HEK293 (cell line): Measurements from ENCODE around the gene JPH2.

Source experiments
- CTCF ChIA-PET: fragments of 350-600 bp; formaldehyde crosslinking; extraction: SDS; loops from one replicate; lab custom pipeline; 2021; ENCODE audit warnings: antibody characterized with exemption; lab: Yijun Ruan, JAX
- POLR2A ChIA-PET: fragments of 300-600 bp; formaldehyde crosslinking; extraction: SDS; loops from one replicate; lab custom pipeline; 2020; ENCODE audit warnings: antibody characterized with exemption, inconsistent platforms; lab: Yijun Ruan, JAX
- H3K27ac ChIP-seq: fragments of 200-500 bp; sonication (Bioruptor generic); 2 replicates; pipeline ENCODE4 v1.5.1; 2014; ENCODE audit warnings: low read depth, low read length, control low read depth, inconsistent platforms; ENCODE audit errors: extremely low read depth
- H3K36me3 ChIP-seq, 2 experiments: fragments of 200-500 bp in 1 of 2; sonication (Bioruptor generic) in 1 of 2; 1 replicate in 1 of 2; 2 replicates in 1 of 2; pipeline ENCODE4 v1.5.1; 2014 to 2017; ENCODE audit warnings: inconsistent platforms in 2 of 2, low read length in 2 of 2; ENCODE audit not compliant: control insufficient read depth in 2 of 2, insufficient read depth in 1 of 2
- H3K4me1 ChIP-seq: fragments of 200-500 bp; sonication (Bioruptor generic); 2 replicates; pipeline ENCODE4 v1.5.1; 2014; ENCODE audit warnings: mild to moderate bottlenecking, low read length, inconsistent platforms; ENCODE audit not compliant: control insufficient read depth, insufficient read depth
- H3K4me3 ChIP-seq: 2 replicates; pipeline ENCODE4 v1.5.1; 2011; ENCODE audit warnings: low read depth, mild to moderate bottlenecking, control low read depth, low read length, moderate library complexity
- H3K9me3 ChIP-seq: fragments of 200-500 bp; sonication (Bioruptor generic); 2 replicates; pipeline ENCODE4 v1.5.1; 2014; ENCODE audit warnings: low read depth, low read length, inconsistent platforms; ENCODE audit not compliant: control insufficient read depth, insufficient read depth
- GLIS1 ChIP-seq: fragments of 450-650 bp; formaldehyde crosslinking; IDR thresholded peaks from 2 replicates; pipeline ENCODE4 v1.5.1; 2016; ENCODE audit warnings: missing biosample characterization, missing genetic modification characterization
- PBX3 ChIP-seq: sonication (generic); formaldehyde crosslinking; IDR thresholded peaks from 2 replicates; pipeline ENCODE4 v1.8.1; 2022; ENCODE audit warnings: mild to moderate bottlenecking, moderate library complexity, missing genetic modification reagents
- TCF7L2 ChIP-seq: IDR thresholded peaks from 2 replicates; pipeline ENCODE4 v1.6.1; 2011; ENCODE audit warnings: low read depth, mild to moderate bottlenecking, inconsistent platforms, low read length, moderate library complexity, borderline replicate concordance
- WT1 ChIP-seq: fragments of 450-650 bp; formaldehyde crosslinking; IDR thresholded peaks from 2 replicates; pipeline ENCODE4 v1.5.1; 2016; ENCODE audit warnings: missing biosample characterization, missing genetic modification characterization
- ZBTB8A ChIP-seq: fragments of 450-650 bp; formaldehyde crosslinking; IDR thresholded peaks from 2 replicates; pipeline ENCODE4 v1.5.1; 2016; ENCODE audit warnings: missing biosample characterization, missing genetic modification characterization
- ZFP41 ChIP-seq: fragments of 450-650 bp; formaldehyde crosslinking; IDR thresholded peaks from 2 replicates; pipeline ENCODE4 v1.5.1; 2016; ENCODE audit warnings: missing biosample characterization, missing genetic modification characterization, borderline replicate concordance
- ZNF174 ChIP-seq: fragments of 450-650 bp; formaldehyde crosslinking; IDR thresholded peaks from 2 replicates; pipeline ENCODE4 v1.5.0; 2017; ENCODE audit warnings: missing biosample characterization, mild to moderate bottlenecking, missing genetic modification characterization
- ZNF211 ChIP-seq: fragments of 450-650 bp; formaldehyde crosslinking; IDR thresholded peaks from 2 replicates; pipeline ENCODE4 v1.5.1; 2016; ENCODE audit warnings: low read depth, missing biosample characterization, missing genetic modification characterization
- ZNF214 ChIP-seq: fragments of 450-650 bp; formaldehyde crosslinking; IDR thresholded peaks from 2 replicates; pipeline ENCODE4 v1.5.1; 2017; ENCODE audit warnings: missing biosample characterization, mild to moderate bottlenecking, missing genetic modification characterization, borderline replicate concordance
- ZNF324 ChIP-seq: fragments of 450-650 bp; formaldehyde crosslinking; IDR thresholded peaks from 2 replicates; pipeline ENCODE4 v1.5.1; 2016; ENCODE audit warnings: missing biosample characterization, missing genetic modification characterization
- ZNF48 ChIP-seq: fragments of 450-650 bp; formaldehyde crosslinking; IDR thresholded peaks from 2 replicates; pipeline ENCODE4 v1.5.1; 2016; ENCODE audit warnings: missing biosample characterization, missing genetic modification characterization
- ZNF514 ChIP-seq: fragments of 450-650 bp; formaldehyde crosslinking; IDR thresholded peaks from 2 replicates; pipeline ENCODE4 v1.5.1; 2016; ENCODE audit warnings: missing biosample characterization, missing genetic modification characterization
- ZNF76 ChIP-seq: fragments of 450-650 bp; formaldehyde crosslinking; IDR thresholded peaks from 2 replicates; pipeline ENCODE4; 2016; ENCODE audit warnings: low read depth, missing biosample characterization, missing genetic modification characterization, borderline replicate concordance
- ZNF791 ChIP-seq: fragments of 450-650 bp; formaldehyde crosslinking; IDR thresholded peaks from 2 replicates; pipeline ENCODE4 v1.5.1; 2016; ENCODE audit warnings: missing biosample characterization, missing genetic modification characterization
- ZNF792 ChIP-seq: fragments of 450-650 bp; formaldehyde crosslinking; IDR thresholded peaks from 2 replicates; pipeline ENCODE4 v1.5.1; 2016; ENCODE audit warnings: missing biosample characterization, missing genetic modification characterization
- ZSCAN30 ChIP-seq: fragments of 450-650 bp; IDR thresholded peaks from 2 replicates; pipeline ENCODE4 v1.5.1; 2018; ENCODE audit warnings: missing biosample characterization, mild to moderate bottlenecking, missing genetic modification characterization, moderate library complexity
- TF ChIP-seq, protein P1 (sequence below): fragments of 450-650 bp; formaldehyde crosslinking; IDR thresholded peaks from 2 replicates; pipeline ENCODE4 v1.5.1; 2016; ENCODE audit warnings: missing biosample characterization, missing genetic modification characterization, borderline replicate concordance
- TF ChIP-seq, protein P2 (sequence below): fragments of 450-650 bp; formaldehyde crosslinking; IDR thresholded peaks from 2 replicates; pipeline ENCODE4 v1.5.1; 2016; ENCODE audit warnings: missing biosample characterization, missing genetic modification characterization

JPH2 gene

DNA sequence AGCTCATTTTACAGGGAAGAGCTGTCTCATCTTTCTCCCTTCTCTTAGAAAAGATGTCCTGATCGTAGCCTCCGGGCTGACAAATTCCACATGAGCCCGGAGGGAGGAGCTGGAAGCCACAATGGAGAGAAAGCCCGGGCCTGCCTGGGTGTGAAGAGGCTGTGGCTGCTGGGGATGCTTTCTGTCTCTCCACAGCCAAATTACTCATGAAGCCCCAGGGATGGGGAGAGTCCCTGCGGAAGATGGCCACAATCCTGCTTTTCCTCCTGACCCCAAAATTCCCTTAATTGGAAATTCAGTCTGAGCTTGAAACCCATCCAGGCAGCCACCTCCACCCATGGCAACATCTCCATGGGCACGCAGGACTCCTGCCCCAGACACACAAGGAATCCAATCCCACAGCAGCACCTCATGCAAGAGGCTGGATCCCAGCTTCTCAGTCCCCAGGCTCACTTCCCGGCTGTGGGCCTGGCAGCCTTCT, 32.4 kb downstream of the JPH2 start (continued):
- TF ChIP-seq ZFP41 (tag by site-specific recombination): no peak
- TF ChIP-seq ZNF214 (tag by site-specific recombination): no peak

DNA sequence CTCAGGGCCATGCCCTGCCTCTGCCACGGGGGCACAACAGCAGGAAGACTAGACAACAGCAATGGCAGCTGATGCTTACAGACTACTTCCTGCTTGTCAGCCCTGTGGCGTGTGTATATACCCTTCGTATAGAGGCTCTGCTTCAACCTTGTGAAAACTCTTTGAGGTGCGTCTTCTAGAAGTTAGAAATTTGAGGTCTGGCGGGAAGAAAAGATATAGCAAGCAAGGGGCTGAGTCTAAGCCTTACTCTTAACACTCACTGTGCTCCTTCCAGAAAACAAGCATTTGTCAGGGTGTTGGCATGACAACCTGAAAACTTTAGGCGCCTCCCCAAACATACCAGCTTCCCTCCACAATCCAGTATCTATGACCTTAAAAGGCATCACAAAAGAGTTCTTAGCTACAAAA, 33.3 kb downstream of the JPH2 start:
- Histone ChIP-seq H3K36me3 (no peaks in the 10 kb centered on the region), H3K9me3 (no peaks in the 10 kb centered on the region), H3K27ac (no peak overlapping the region), H3K4me1 (no peaks in the 10 kb centered on the region), H3K4me3 (no peak overlapping the region)
- ChIA-PET POLR2A (interaction anchor here (1.6 kb wide), 1 partner anchor 12 kb away, joined by 3 read pairs; no protein-coding TSS in a partner anchor), CTCF (interaction anchor here (0.9 to 2.6 kb wide), 3 partner anchors 35 to 62 kb away, joined by 3 to 10 read pairs (median 4); no protein-coding TSS in a partner anchor)
- TF ChIP-seq ZSCAN30 (tag by site-specific recombination) (no peak), ZBTB8A (tag by site-specific recombination) (no peak), PBX3 (no peak)

DNA sequence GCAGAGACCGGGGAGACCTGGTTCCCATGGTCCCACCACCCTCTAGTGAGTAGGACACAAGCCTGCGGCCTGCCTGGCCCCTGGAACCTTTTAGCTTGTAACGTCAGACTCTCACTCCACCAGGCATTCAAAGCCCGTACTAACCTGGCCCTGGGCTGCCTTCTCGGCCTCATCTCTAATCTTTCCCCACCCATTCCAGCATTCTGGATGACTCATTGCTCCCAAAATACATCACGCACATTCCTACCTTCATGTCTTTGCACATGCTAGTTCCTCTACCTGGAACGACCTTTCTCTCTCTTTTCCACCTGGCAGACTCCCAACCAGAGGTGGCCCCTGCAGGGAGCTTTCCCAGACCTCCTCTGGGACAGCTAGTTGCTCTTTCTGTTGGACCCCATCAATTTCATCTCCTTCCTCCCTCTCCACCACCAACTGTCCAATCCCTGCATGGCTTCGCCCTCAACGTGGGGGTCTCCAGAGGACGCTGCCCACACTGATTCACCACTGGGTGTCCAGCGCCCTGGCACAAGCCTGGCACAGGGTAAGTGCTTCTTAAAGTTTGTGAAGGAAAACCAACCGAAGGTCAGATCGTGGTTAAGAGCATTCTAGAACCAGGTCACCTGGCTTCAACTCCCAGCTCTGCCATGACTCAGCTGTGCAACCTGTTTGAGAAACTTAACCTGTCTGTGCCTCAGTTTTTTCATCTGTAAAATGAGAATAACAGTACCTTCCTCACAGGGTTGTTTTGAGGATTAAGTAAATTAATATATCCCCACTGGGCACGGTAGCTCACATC, 35.2 kb downstream of the JPH2 start:
- Histone ChIP-seq H3K4me1 (no peaks in the 10 kb centered on the region), H3K4me3 (no peak overlapping the region), H3K36me3 (no peaks in the 10 kb centered on the region), H3K9me3 (no peaks in the 10 kb centered on the region), H3K27ac (no peak overlapping the region)
- CTCF ChIA-PET: interaction anchor here (0.6 to 1.5 kb wide), 6 partner anchors 11 to 223 kb away, joined by 3 to 8 read pairs (median 3); no protein-coding TSS in a partner anchor
- TF ChIP-seq WT1 (tag by site-specific recombination) (no peak), ZNF514 (tag by site-specific recombination) (no peak), GLIS1 (tag by site-specific recombination) (peak; percentile 62)
- TF ChIP-seq, all 188 proteins: peak for 1
- POLR2A ChIA-PET: interaction anchor here (0.8 to 1.8 kb wide), 3 partner anchors 15 to 695 kb away, joined by 3 to 5 read pairs (median 5); no protein-coding TSS in a partner anchor

- no peaks in the 10 kb centered on the region for H3K36me3 ChIP-seq
- H3K27ac ChIP-seq: no peak overlapping the region
- H3K9me3 ChIP-seq: no peaks in the 10 kb centered on the region
- ChIA-PET POLR2A (no interaction called here), CTCF (no interaction called here)
- no peak overlapping the region for H3K4me3 ChIP-seq
- no peaks in the 10 kb centered on the region for H3K4me1 ChIP-seq
- TF ChIP-seq ZNF792 (tag by site-specific recombination): no peak
- no peak for TF ChIP-seq ZNF48
- no peak for TF ChIP-seq ZNF324 (tag by site-specific recombination)
- no peak for TF ChIP-seq ZNF214 (tag by site-specific recombination)
- no peak for TF ChIP-seq ZNF174
- TF ChIP-seq, protein P1, sequence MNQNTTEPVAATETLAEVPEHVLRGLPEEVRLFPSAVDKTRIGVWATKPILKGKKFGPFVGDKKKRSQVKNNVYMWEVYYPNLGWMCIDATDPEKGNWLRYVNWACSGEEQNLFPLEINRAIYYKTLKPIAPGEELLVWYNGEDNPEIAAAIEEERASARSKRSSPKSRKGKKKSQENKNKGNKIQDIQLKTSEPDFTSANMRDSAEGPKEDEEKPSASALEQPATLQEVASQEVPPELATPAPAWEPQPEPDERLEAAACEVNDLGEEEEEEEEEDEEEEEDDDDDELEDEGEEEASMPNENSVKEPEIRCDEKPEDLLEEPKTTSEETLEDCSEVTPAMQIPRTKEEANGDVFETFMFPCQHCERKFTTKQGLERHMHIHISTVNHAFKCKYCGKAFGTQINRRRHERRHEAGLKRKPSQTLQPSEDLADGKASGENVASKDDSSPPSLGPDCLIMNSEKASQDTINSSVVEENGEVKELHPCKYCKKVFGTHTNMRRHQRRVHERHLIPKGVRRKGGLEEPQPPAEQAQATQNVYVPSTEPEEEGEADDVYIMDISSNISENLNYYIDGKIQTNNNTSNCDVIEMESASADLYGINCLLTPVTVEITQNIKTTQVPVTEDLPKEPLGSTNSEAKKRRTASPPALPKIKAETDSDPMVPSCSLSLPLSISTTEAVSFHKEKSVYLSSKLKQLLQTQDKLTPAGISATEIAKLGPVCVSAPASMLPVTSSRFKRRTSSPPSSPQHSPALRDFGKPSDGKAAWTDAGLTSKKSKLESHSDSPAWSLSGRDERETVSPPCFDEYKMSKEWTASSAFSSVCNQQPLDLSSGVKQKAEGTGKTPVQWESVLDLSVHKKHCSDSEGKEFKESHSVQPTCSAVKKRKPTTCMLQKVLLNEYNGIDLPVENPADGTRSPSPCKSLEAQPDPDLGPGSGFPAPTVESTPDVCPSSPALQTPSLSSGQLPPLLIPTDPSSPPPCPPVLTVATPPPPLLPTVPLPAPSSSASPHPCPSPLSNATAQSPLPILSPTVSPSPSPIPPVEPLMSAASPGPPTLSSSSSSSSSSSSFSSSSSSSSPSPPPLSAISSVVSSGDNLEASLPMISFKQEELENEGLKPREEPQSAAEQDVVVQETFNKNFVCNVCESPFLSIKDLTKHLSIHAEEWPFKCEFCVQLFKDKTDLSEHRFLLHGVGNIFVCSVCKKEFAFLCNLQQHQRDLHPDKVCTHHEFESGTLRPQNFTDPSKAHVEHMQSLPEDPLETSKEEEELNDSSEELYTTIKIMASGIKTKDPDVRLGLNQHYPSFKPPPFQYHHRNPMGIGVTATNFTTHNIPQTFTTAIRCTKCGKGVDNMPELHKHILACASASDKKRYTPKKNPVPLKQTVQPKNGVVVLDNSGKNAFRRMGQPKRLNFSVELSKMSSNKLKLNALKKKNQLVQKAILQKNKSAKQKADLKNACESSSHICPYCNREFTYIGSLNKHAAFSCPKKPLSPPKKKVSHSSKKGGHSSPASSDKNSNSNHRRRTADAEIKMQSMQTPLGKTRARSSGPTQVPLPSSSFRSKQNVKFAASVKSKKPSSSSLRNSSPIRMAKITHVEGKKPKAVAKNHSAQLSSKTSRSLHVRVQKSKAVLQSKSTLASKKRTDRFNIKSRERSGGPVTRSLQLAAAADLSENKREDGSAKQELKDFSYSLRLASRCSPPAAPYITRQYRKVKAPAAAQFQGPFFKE: no peak
- TF ChIP-seq ZNF76 (tag by site-specific recombination): no peak
- TF ChIP-seq TCF7L2: no peak
- TF ChIP-seq ZNF211 (tag by site-specific recombination): no peak
- no peak for TF ChIP-seq ZNF791 (tag by site-specific recombination)
- TF ChIP-seq, protein P2, sequence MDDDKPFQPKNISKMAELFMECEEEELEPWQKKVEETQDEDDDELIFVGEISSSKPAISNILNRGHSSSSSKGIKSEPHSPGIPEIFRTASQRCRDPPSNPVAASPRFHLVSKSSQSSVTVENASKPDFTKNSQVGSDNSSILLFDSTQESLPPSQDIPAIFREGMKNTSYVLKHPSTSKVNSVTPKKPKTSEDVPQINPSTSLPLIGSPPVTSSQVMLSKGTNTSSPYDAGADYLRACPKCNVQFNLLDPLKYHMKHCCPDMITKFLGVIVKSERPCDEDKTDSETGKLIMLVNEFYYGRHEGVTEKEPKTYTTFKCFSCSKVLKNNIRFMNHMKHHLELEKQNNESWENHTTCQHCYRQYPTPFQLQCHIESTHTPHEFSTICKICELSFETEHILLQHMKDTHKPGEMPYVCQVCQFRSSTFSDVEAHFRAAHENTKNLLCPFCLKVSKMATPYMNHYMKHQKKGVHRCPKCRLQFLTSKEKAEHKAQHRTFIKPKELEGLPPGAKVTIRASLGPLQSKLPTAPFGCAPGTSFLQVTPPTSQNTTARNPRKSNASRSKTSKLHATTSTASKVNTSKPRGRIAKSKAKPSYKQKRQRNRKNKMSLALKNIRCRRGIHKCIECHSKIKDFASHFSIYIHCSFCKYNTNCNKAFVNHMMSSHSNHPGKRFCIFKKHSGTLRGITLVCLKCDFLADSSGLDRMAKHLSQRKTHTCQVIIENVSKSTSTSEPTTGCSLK (tag by site-specific recombination): no peak
These were observed 40.7 kb downstream of the JPH2 start for GRCh38 chr20:44146272-44146671.
